CD4-positive, alpha-beta T cell (primary cell): ENCODE data around the gene SS18L1. TPM values are rescaled to one million over a fixed set of nuclear protein-coding genes. Genes with fewer than 3 reads are reported as not detected.

Experiments used
- ATAC-seq: fragments of 200-7000 bp; cut with Tn5 transposase; one replicate; pipeline ENCODE4 v1.10.0; 2022; ENCODE audit warnings: mild to moderate bottlenecking; ENCODE audit not compliant: poor library complexity
- CTCF ChIA-PET: fragments of 350-600 bp; sonication (Branson Sonifier 250); formaldehyde crosslinking; loops from one replicate; lab custom pipeline; 2021; ENCODE audit warnings: antibody characterized with exemption, inconsistent platforms; lab: Charles Lee
- POLR2A ChIA-PET: fragments of 350-600 bp; sonication (Branson Sonifier 250); formaldehyde crosslinking; loops from one replicate; lab custom pipeline; 2021; ENCODE audit warnings: antibody characterized with exemption, inconsistent platforms; lab: Charles Lee
- DNase-seq, 14 experiments: peaks; one replicate each; pipeline ENCODE4 v3.0.0-alpha.2; 2013 to 2020; ENCODE audit warnings: mixed read lengths in 2 of 14
- H3K27ac ChIP-seq, 2 donors: one replicate each; pipeline versions ENCODE4 v1.5.1 to v1.7.0; 2013; ENCODE audit warnings: low read length in 2 of 2, low read depth in 1 of 2, mild to moderate bottlenecking in 1 of 2
- H3K27me3 ChIP-seq, 2 experiments: 1 replicate in 1 of 2; 2 replicates in 1 of 2; pipeline versions ENCODE4 v1.6.1 to v1.7.0; 2013; ENCODE audit warnings: low read length in 2 of 2, control low read depth in 1 of 2, mild to moderate bottlenecking in 1 of 2, moderate library complexity in 1 of 2; ENCODE audit not compliant: insufficient read depth in 2 of 2, control insufficient read depth in 1 of 2
- H3K36me3 ChIP-seq: one replicate; pipeline ENCODE4 v1.6.1; 2013; ENCODE audit warnings: low read length, control low read depth; ENCODE audit not compliant: insufficient read depth
- H3K4me1 ChIP-seq: one replicate; pipeline ENCODE4 v1.6.1; 2013; ENCODE audit warnings: low read length, control low read depth; ENCODE audit not compliant: insufficient read depth
- H3K4me3 ChIP-seq: one replicate; pipeline ENCODE4 v1.5.1; 2013; ENCODE audit warnings: mild to moderate bottlenecking, low read length, moderate library complexity
- H3K9me3 ChIP-seq, 2 experiments: 1 replicate in 1 of 2; 2 replicates in 1 of 2; pipeline versions ENCODE4 v1.6.1 to v1.7.0; 2013; ENCODE audit warnings: low read length in 2 of 2, mild to moderate bottlenecking in 2 of 2, control low read depth in 1 of 2, moderate library complexity in 1 of 2; ENCODE audit not compliant: control insufficient read depth in 1 of 2, insufficient read depth in 1 of 2
- H3K27ac Mint-ChIP-seq: one replicate; pipeline ENCODE4 v1.8.0; 2020; ENCODE audit warnings: mixed read lengths
- H3K27me3 Mint-ChIP-seq: one replicate; pipeline ENCODE4 v1.8.0; 2021; ENCODE audit warnings: mixed read lengths
- H3K36me3 Mint-ChIP-seq: one replicate; pipeline ENCODE4 v1.8.0; 2021; ENCODE audit warnings: low read depth, mixed read lengths
- H3K4me1 Mint-ChIP-seq: one replicate; pipeline ENCODE4 v1.8.0; 2021; ENCODE audit warnings: low read depth, mixed read lengths
- H3K4me3 Mint-ChIP-seq: one replicate; pipeline ENCODE4 v1.8.0; 2020; ENCODE audit warnings: mild to moderate bottlenecking, mixed read lengths
- H3K9me3 Mint-ChIP-seq: one replicate; pipeline ENCODE4 v1.8.0; 2020; ENCODE audit warnings: mixed read lengths
- CTCF ChIP-seq: fragments of 200-600 bp; IDR thresholded peaks from one replicate; pipeline ENCODE4 v1.8.0; 2022; ENCODE audit warnings: antibody characterized with exemption, mild to moderate bottlenecking
- intact Hi-C, 2 experiments: fragments of 100-400 bp; cut with DNase I in 1 of 2; cut with micrococcal nuclease in 1 of 2; formaldehyde crosslinking; loops; one replicate each; pipeline versions ENCODE4 v1.15.1 to v1.9.0; 2023 to 2025; cut with DNase I, micrococcal nuclease
- total RNA-seq, 174 experiments: library from RNA in 2 of 174; stranded (reverse) in 2 of 174; gene quantifications; one replicate each; pipeline ENCODE4 v1.2.3 and lab custom pipeline; 2021 to 2026

SS18L1 gene
- total RNA-seq, 2 experiments from 2014 or later: 12.8 to 13.4 TPM

DNA sequence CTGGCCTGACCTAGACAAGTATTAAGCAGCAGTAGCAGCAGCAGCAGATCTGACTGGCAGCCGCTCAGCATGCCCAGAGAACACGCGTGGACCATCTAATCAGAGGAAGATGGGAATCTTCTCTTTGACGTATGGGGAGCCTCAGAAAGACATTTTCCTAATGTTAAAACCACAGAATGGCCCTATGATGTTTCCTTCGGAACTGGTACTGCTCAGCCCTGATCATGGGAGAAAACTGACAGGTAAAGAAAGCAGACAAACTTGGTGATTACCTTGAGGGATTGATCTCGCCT is 6.5 kb upstream of the SS18L1 start:
- Histone ChIP-seq H3K27me3 (no peaks in the 10 kb centered on the region), H3K27ac (no peak overlapping the region), H3K9me3 (no peaks in the 10 kb centered on the region), H3K36me3 (peaks cover 82% of the 10 kb centered on the region), H3K4me3 (no peak overlapping the region), H3K4me1 (peaks cover 48% of the 10 kb centered on the region)
- ATAC-seq: no peak
- peak overlapping the region; percentile 66 for H3K4me3 Mint-ChIP-seq
- DNase-seq: no peak
- intact Hi-C loops: loop anchor here (1.0 to 5.0 kb wide), 5 partner anchors 14 to 127 kb away; partner anchors contain the start of genes LSM14B (in 1 of the 2) and TAF4 (in 1 of the 2)
- TF ChIP-seq CTCF: peak; percentile 16
- ChIA-PET CTCF (interaction anchor here (0.6 to 2.7 kb wide), 4 partner anchors 12 to 126 kb away, joined by 3 to 18 read pairs (median 7); no protein-coding TSS in a partner anchor), POLR2A (interaction anchor here (1.1 to 4.9 kb wide), 4 partner anchors 15 to 126 kb away, joined by 3 to 40 read pairs (median 14); partner anchors contain the start of genes LSM14B and TAF4)
- peaks cover 96% of the 10 kb centered on the region for H3K36me3 Mint-ChIP-seq
- H3K4me1 Mint-ChIP-seq: peaks cover 58% of the 10 kb centered on the region
- peak overlapping the region; percentile 77 for H3K27ac Mint-ChIP-seq
- H3K9me3 Mint-ChIP-seq: no peaks in the 10 kb centered on the region
- H3K27me3 Mint-ChIP-seq: no peaks in the 10 kb centered on the region

- ChIA-PET CTCF (interaction anchor here (1.6 kb wide), 1 partner anchor 127 kb away, joined by 7 read pairs; no protein-coding TSS in a partner anchor), POLR2A (interaction anchor here (1.1 to 3.7 kb wide), 3 partner anchors 15 to 127 kb away, joined by 3 to 24 read pairs (median 3); partner anchors contain the start of gene LSM14B)
- no peaks in the 10 kb centered on the region for H3K9me3 ChIP-seq
- H3K36me3 ChIP-seq: peaks cover 76% of the 10 kb centered on the region
- Mint-ChIP-seq H3K4me3 (peak overlapping the region; percentile 34), H3K27me3 (no peaks in the 10 kb centered on the region), H3K27ac (peak overlapping the region; percentile 77), H3K36me3 (peaks cover 94% of the 10 kb centered on the region), H3K9me3 (no peaks in the 10 kb centered on the region), H3K4me1 (peaks cover 57% of the 10 kb centered on the region)
- H3K27ac ChIP-seq: no peak overlapping the region
- TF ChIP-seq CTCF: no peak
- no peak overlapping the region for H3K4me3 ChIP-seq
- ATAC-seq (no peak), DNase-seq (no peak)
- no peaks in the 10 kb centered on the region for H3K27me3 ChIP-seq
- peaks cover 44% of the 10 kb centered on the region for H3K4me1 ChIP-seq
- intact Hi-C loops: loop anchor here (1.0 to 5.0 kb wide), 5 partner anchors 15 to 127 kb away; partner anchors contain the start of genes LSM14B (in 1 of the 2) and TAF4 (in 1 of the 2)
Measured at GRCh38 chr20:62137478-62138203, 5.9 kb upstream of the SS18L1 start.

DNA sequence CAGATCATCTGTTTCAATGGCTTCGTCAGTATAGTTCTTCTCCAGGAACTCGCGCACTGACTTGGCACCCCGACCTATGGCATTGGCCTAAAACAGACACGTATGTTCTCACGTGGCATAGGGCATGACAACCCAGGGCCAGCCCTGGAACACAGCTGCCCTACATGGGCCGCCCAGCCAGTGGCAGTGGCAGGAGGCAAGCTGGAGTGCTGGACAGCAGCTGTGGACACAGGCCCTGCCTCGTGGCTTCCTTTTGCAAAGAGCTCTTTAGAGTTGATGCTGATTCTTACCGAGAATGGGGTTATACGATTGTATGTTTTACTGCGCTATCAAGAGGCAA is 5.4 kb upstream of the SS18L1 start:
- peaks cover 91% of the 10 kb centered on the region for H3K36me3 Mint-ChIP-seq
- Histone ChIP-seq H3K36me3 (peaks cover 71% of the 10 kb centered on the region), H3K27ac (no peak overlapping the region), H3K4me1 (peaks cover 38% of the 10 kb centered on the region), H3K9me3 (no peaks in the 10 kb centered on the region), H3K27me3 (no peaks in the 10 kb centered on the region), H3K4me3 (no peak overlapping the region)
- no peaks in the 10 kb centered on the region for H3K27me3 Mint-ChIP-seq
- ATAC-seq (no peak), DNase-seq (no peak)
- intact Hi-C loops: loop anchor here in 1 of 2 experiments (5.0 kb wide), 1 partner anchor 71 kb away; the partner anchor contains the start of gene TAF4
- H3K4me3 Mint-ChIP-seq: peak overlapping the region; percentile 34
- H3K9me3 Mint-ChIP-seq: no peaks in the 10 kb centered on the region
- ChIA-PET POLR2A (interaction anchor here (1.1 to 3.7 kb wide), 3 partner anchors 16 to 127 kb away, joined by 3 to 24 read pairs (median 3); partner anchors contain the start of gene LSM14B), CTCF (interaction anchor here (1.6 kb wide), 1 partner anchor 127 kb away, joined by 7 read pairs; no protein-coding TSS in a partner anchor)
- H3K27ac Mint-ChIP-seq: peak overlapping the region; percentile 77
- TF ChIP-seq CTCF: no peak
- peaks cover 57% of the 10 kb centered on the region for H3K4me1 Mint-ChIP-seq
